HCT116 (cell line): ENCODE measurements around the gene AADAC.

Source experiments
- CTCF ChIP-seq, 3 experiments: fragments of 200-600 bp in 1 of 3; sonication (generic) in 1 of 3; IDR thresholded peaks in 2 of 3; conservative IDR thresholded peaks in 1 of 3; 2 replicates each; pipeline ENCODE4 v1.5.1; 2012 to 2017; ENCODE audit warnings: low read depth in 2 of 3, low read length in 2 of 3, antibody characterized with exemption in 1 of 3, borderline replicate concordance in 1 of 3, control low read depth in 1 of 3, mild to moderate bottlenecking in 1 of 3, mixed read lengths in 1 of 3, mixed run types in 1 of 3, moderate library complexity in 1 of 3; ENCODE audit not compliant: insufficient read depth in 1 of 3
- EZH2 ChIP-seq: fragments of 200-600 bp; sonication (generic); IDR thresholded peaks from 2 replicates; pipeline ENCODE4 v1.6.1; 2017; ENCODE audit warnings: antibody characterized with exemption, mixed run types
- EZH2phosphoT487 ChIP-seq: fragments of 200-600 bp; IDR thresholded peaks from 2 replicates; pipeline ENCODE4 v1.6.1; 2018; ENCODE audit warnings: antibody characterized with exemption, borderline replicate concordance
- JUND ChIP-seq: IDR thresholded peaks from 2 replicates; pipeline ENCODE4 v1.6.1; 2012
- POLR2A ChIP-seq: IDR thresholded peaks from 2 replicates; pipeline ENCODE4 v1.7.0; 2011; ENCODE audit warnings: borderline replicate concordance; ENCODE audit not compliant: insufficient read depth, insufficient read length; ENCODE audit errors: extremely low read depth
- POLR2AphosphoS5 ChIP-seq: IDR thresholded peaks from 2 replicates; pipeline ENCODE4 v1.6.1; 2011; ENCODE audit warnings: mild to moderate bottlenecking, low read depth, low read length, moderate library complexity
- RAD21 ChIP-seq: IDR thresholded peaks from 2 replicates; pipeline ENCODE4 v1.6.1; 2012; ENCODE audit warnings: low read depth, mild to moderate bottlenecking

DNA sequence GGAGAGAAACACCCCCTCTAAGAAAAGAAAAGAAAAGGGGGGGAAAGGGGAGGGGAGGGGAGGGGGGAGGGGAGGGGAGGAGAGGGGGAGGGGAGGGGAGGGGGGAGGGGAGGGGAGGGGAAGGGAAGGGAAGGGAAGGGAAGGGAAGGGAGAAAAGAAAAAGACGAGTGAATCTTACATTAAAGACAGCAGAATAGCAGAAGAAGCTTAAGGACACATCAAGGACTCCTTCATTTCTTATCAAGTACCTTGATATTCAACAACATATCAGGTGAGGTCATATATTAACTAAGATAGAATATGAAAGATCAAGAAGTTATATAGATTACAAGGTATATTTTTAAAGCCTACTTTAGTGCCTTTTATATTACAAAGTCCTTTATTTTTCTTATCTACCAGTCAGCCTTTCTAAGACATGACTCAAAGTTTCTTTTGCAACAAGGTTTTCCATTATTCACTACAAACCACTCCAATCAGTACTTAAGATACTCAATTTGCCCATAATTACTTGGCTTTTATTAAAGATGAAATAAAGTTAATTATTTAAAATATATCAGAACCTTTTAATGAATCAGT is 17.7 kb upstream of the AADAC start:
- TF ChIP-seq CTCF (IDR thresholded peaks at IDR 0.05 in 2 of 3, conservative IDR thresholded peaks at IDR 0.05 in 1 of 3; ENCODE audit: borderline replicate concordance in 1 of 3, insufficient read depth in 1 of 3, low read depth in 2 of 3, low read length in 2 of 3), result no peak
- no peak for TF ChIP-seq EZH2phosphoT487
- TF ChIP-seq POLR2A, result no peak
- no peak for TF ChIP-seq EZH2
- no peak for TF ChIP-seq JUND
- TF ChIP-seq POLR2AphosphoS5, result no peak
- no peak for TF ChIP-seq RAD21
